ENCODE results near the gene FOSL2.

DNA sequence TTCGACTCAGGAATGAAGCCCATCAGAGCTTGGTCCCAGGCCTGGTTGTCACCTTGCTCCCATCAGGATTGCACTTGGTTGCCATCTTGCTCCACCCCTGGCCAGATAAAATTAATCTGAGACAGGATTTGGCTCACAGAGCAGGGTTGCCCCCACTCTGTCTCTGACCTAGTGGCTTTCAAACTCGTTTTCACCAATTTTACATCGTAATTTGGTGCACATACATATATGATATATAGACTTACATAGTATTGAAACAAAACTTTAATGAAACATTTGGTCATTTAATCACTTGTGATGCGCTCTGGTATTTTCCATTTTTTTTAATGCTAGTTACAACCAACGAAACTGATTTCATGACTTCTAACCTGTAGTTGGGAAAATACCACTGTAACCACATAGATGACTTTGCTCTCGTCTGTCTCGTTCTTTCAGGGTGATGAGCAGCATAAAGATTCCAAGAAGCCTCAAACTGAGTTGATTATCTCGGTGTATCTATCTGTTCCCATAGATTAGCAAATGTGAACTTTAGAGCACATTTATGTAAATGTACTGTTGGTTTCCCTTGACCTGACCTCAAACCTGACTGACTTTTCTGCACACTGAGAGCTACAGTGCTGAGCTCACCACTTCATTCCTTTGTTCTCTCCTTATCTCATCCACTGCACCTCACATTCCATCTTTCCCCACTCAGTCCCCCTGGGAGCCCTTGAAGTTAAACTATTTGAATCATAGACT is 72.7 kb downstream of the FOSL2 start:
- TF ChIP-seq CTCF (IDR thresholded peaks at IDR 0.05) = no peak
- TF ChIP-seq ZFX (IDR thresholded peaks at IDR 0.05; ENCODE audit: borderline replicate concordance) = no peak

All from 22Rv1 (cell line).